Pancreas (tissue), 10 donors: ENCODE results near the gene HDAC10. TPM values are rescaled to one million over a fixed set of nuclear protein-coding genes. Genes with fewer than 3 reads are reported as not detected.
"Not testable (repeated sequence)": the region's sequence is repeated elsewhere in the genome, so short reads cannot be mapped to it uniquely, and the experiment has no call there.

Experiments
- ATAC-seq, 4 donors: fragments of 200-7000 bp; cut with Tn5 transposase; one replicate each; pipeline versions ENCODE4 v1.8.0 to v1.9.1; 2020; ENCODE audit warnings: mild to moderate bottlenecking in 4 of 4, moderate library complexity in 4 of 4
- DNase-seq, 6 donors: peaks; one replicate each; pipeline ENCODE4 v3.0.0-alpha.2; 2020
- FAIRE-seq: peaks from 2 replicates; lab custom pipeline; 2012; peaks lifted over from hg19 to GRCh38; lab: Jason Lieb, UNC
- H3K27ac ChIP-seq, 4 donors: fragments of 200-600 bp; sonication (generic); 1 replicate in 3 of 4; 2 replicates in 1 of 4; pipeline versions ENCODE4 v1.5.0 to v1.8.0; 2020
- H3K27me3 ChIP-seq, 4 donors: fragments of 200-600 bp; one replicate each; pipeline ENCODE4 v1.8.0; 2021
- H3K36me3 ChIP-seq, 3 donors: fragments of 200-600 bp; sonication (generic) in 1 of 3; one replicate each; pipeline versions ENCODE4 v1.5.0 to v1.8.0; 2020 to 2021
- H3K4me1 ChIP-seq, 3 donors: fragments of 200-600 bp; one replicate each; pipeline ENCODE4 v1.8.0; 2021
- H3K4me3 ChIP-seq, 4 donors: fragments of 200-600 bp; sonication (generic) in 2 of 4; one replicate each; pipeline versions ENCODE4 v1.5.0 to v1.8.0; 2020 to 2021
- H3K9me3 ChIP-seq, 4 donors: fragments of 200-600 bp; one replicate each; pipeline ENCODE4 v1.8.0; 2021
- WGBS, 2 donors: extraction: QIAGEN DNeasy Blood & Tissue Kit; methylation state at CpG; one replicate each; pipeline ENCODE4 v1.1.7; 2013; 5-methylcytosine and 5-hydroxymethylcytosine counted together
- intact Hi-C, 3 donors: fragments of 100-400 bp; cut with DNase I; formaldehyde crosslinking; loops; one replicate each; pipeline versions ENCODE4 v1.11.1 to v1.14.2; 2022
- polyA plus RNA-seq, 2 donors: library from polyadenylated mRNA; stranded (reverse); fragments of 200-250 nt; gene quantifications; one replicate each; pipeline ENCODE4 v1.2.3, GENCODE V29; 2013
- total RNA-seq, 6 donors: library from RNA; stranded (reverse); fragmentation: NEBNext Ultra II Directional in 4 of 6; extraction: Animal tissue kit (Norgen Biotek cat#: 25700) in 4 of 6; gene quantifications; one replicate each; pipeline versions ENCODE4 v1.2.1 to v1.2.4, GENCODE V29; 2021 to 2023
- TF ChIP-seq, protein P1 (sequence below), 4 donors: fragments of 200-600 bp; sonication (generic) in 3 of 4; IDR thresholded peaks; one replicate each; pipeline versions ENCODE4 v1.5.0 to v1.8.0; 2021; ENCODE audit warnings: antibody characterized with exemption in 4 of 4
- donor health status: healthy with polysubstance abuse.
- donor health status: DM: no; HTN: no; CAD: no; lungs with moderate emphysema.
- donor health status: DM: no; HTN: no; CAD: no.
- donor health status: control.
- donor health status: control.
- donor health status: Bipolar disorder and iron deficiency.
- donor health status: DM: yes; HTN: yes; CAD: no.
- donor health status: DM: no; HTN: no; CAD: no.
- donor health status: DM: no; HTN: no; CAD: no.
- donor health status: DM: yes; HTN: yes; CAD: no.

HDAC10 gene
- total and polyA plus RNA-seq, 8 donors = 17.0 to 78.3 (median 21.8) TPM

DNA sequence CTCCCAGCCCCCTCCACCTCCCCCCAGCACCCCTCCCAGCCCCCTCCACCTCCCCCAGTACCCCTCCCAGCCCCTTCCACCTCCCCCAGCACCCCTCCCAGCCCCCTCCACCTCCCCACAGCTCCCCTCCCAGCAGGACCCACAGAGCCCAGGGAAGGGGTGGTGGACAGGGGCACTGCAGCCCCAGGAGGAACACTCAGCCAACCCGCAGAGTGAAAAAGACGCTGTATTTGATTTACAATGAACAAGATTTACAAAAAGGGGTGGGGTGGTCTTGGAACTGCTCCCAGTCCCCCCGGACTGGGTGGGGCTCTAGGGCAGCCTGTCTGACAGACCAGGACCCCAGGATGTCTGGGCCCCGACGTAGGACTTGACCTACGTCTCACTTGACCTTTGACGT lies 23.7 kb upstream of the HDAC10 start:
- H3K9me3 ChIP-seq = no peaks in the 10 kb centered on the region
- DNase-seq (no peak), FAIRE-seq (no peak), ATAC-seq (no peak)
- TF ChIP-seq, protein P1, sequence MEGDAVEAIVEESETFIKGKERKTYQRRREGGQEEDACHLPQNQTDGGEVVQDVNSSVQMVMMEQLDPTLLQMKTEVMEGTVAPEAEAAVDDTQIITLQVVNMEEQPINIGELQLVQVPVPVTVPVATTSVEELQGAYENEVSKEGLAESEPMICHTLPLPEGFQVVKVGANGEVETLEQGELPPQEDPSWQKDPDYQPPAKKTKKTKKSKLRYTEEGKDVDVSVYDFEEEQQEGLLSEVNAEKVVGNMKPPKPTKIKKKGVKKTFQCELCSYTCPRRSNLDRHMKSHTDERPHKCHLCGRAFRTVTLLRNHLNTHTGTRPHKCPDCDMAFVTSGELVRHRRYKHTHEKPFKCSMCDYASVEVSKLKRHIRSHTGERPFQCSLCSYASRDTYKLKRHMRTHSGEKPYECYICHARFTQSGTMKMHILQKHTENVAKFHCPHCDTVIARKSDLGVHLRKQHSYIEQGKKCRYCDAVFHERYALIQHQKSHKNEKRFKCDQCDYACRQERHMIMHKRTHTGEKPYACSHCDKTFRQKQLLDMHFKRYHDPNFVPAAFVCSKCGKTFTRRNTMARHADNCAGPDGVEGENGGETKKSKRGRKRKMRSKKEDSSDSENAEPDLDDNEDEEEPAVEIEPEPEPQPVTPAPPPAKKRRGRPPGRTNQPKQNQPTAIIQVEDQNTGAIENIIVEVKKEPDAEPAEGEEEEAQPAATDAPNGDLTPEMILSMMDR (IDR thresholded peaks at IDR 0.05) = no peak
- intact Hi-C loops = loop anchor here in 2 of 3 donors (5.0 to 10.0 kb wide), 2 partner anchors 50 to 68 kb away; partner anchors contain the start of genes DENND6B (in 1 of the 2) and PPP6R2 (in 1 of the 2)
- no peak overlapping the region for H3K4me3 ChIP-seq
- H3K4me1 ChIP-seq = peaks cover 7 to 18% (median 16%) of the 10 kb centered on the region in 3 donors
- no peak overlapping the region for H3K27ac ChIP-seq
- H3K27me3 ChIP-seq = no peaks in the 10 kb centered on the region
- peaks cover 0 to 29% (median 25%) of the 10 kb centered on the region in 3 donors for H3K36me3 ChIP-seq
- WGBS, 2 donors = 72 to 75% methylated on average over 7 of the region's 7 CpGs

DNA sequence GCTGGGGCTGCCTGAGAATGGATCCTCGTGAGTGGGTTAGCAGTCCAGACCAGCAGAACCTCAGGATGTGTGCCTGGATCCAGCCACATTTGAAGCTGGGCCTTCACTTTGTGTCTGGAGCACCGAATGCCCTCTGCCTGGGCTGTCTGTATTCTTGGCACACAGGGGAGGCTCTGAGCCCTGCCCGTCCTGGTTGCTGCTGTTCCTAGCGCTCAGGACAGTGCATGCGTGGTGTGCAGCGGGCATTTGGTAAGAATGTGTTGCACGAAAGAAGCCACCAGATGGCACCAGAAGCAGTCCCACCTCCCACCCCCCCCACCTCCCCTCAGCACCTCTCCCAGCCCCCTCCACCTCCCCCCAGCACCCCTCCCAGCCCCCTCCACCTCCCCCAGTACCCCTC lies 23.2 kb upstream of the HDAC10 start:
- peaks cover 8 to 21% (median 18%) of the 10 kb centered on the region in 3 donors for H3K4me1 ChIP-seq
- intact Hi-C loops = loop anchor here in 1 of 3 donors (10.0 kb wide), 1 partner anchor 50 kb away; the partner anchor contains the start of gene DENND6B
- H3K27me3 ChIP-seq = no peaks in the 10 kb centered on the region
- TF ChIP-seq, protein P1 (IDR thresholded peaks at IDR 0.05) = peak in 1 of 4 donors; percentile 5
- no peak overlapping the region for H3K4me3 ChIP-seq
- DNase-seq (peak in 1 of 6 donors; percentile 63), ATAC-seq (peak in 3 of 4 donors; percentile 29 to 44 (median 40)), FAIRE-seq (no peak)
- 15 to 20% methylated on average over 7 of the region's 7 CpGs for WGBS, 2 donors
- H3K9me3 ChIP-seq = no peaks in the 10 kb centered on the region
- no peak overlapping the region for H3K27ac ChIP-seq
- peaks cover 0 to 25% (median 24%) of the 10 kb centered on the region in 3 donors for H3K36me3 ChIP-seq

DNA sequence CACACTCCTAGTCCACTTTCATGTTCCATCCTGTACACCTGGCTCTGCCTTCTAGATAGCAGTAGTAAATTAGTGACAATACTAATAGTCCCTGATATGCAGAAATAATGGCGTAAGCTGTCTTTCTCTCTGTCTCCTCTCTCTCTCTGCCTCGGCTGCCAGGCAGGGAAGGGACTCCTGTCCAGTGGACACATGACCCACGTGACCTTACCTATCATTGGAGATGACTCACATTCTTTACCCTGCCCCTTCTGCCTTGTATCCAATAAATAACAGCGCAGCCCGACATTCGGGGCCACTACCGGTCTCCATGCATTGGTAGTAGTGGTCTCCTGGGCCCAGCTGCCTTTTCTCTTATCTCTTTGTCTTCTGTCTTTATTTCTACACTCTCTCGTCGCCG lies 22.7 kb upstream of the HDAC10 start:
- not testable (repeated sequence) for DNase-seq, H3K4me3 ChIP-seq, FAIRE-seq, H3K27me3 ChIP-seq, H3K9me3 ChIP-seq, ATAC-seq, H3K27ac ChIP-seq
- H3K36me3 ChIP-seq = peaks cover 0 to 22% (median 19%) of the 10 kb centered on the region in 3 donors
- WGBS, 2 donors = 75 to 76% methylated on average over 10 of the region's 10 CpGs
- peaks cover 13 to 24% (median 23%) of the 10 kb centered on the region in 3 donors for H3K4me1 ChIP-seq
- intact Hi-C loops = loop anchor here in 1 of 3 donors (10.0 kb wide), 1 partner anchor 51 kb away; the partner anchor contains the start of gene DENND6B

DNA sequence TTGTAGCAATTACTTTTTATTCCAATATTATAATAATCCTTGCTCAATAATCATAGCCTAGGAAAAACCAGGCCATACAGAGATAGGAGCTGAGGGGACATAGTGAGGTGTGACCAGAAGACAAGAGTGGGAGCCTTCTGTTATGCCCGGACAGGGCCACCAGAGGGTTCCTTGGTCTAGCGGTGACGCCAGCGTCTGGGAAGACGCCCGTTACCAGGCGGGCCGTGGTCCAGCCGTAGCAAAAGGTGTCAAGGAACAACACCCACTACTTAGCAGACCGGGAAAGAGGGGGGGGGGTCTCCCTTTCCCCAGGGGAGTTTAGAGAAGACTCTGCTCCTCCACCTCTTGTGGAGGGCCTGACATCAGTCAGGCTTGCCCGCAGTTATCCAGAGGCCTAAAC lies 22.3 kb upstream of the HDAC10 start:
- DNase-seq, H3K9me3 ChIP-seq, H3K4me3 ChIP-seq, ATAC-seq, FAIRE-seq, H3K27ac ChIP-seq, H3K27me3 ChIP-seq: not testable (repeated sequence)
- Histone ChIP-seq H3K4me1 (peaks cover 17 to 26% (median 25%) of the 10 kb centered on the region in 3 donors), H3K36me3 (peaks cover 0 to 19% (median 15%) of the 10 kb centered on the region in 3 donors)
- 57 to 61% methylated on average over 11 of the region's 11 CpGs for WGBS, 2 donors
- intact Hi-C loops = loop anchor here in 1 of 3 donors (10.0 kb wide), 1 partner anchor 51 kb away; the partner anchor contains the start of gene DENND6B

DNA sequence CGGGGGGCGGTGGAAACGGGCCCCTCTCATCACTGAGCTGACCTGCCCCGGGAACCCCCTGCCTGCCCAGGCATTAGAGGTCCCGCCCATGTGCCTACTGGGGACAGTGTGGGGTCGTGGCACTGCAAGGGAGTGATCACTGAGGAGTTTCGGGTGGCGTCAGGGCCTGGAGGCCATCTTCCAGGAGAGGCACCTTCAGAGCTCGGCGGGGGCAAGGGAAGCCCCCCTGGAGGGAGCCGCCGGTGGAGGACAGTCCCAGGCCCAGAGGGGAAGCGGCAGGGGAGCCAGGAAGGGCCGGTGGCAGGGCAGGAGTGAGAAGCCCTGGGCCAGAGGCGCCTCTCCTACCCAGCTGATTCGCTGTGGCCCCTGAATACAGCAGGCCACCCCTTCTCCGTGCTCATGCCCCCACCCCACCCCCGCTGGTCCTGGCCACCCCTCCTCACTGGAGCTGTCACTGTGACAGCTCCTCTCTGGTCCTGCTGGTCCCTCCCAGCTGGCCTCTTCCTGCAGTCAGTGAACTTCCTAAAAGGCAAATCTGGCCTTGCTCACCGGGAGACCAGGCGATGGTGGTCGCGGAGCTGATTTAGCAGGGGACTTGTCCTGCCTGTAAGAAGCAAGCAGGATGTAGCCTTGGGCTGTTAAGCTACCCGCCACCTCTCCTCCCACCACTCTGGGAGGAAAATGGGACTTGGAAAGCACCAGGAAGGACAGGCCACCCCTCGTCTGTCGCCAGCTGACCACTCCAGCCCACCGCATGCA lies 21.2 kb upstream of the HDAC10 start:
- no peaks in the 10 kb centered on the region for H3K9me3 ChIP-seq
- 49 to 64% methylated on average over 22 to 26 of the region's 26 CpGs for WGBS, 2 donors

More for the DNA sequence above, 21.2 kb upstream of the HDAC10 start:
- no peak for DNase-seq
- intact Hi-C loops = loop anchor here in 1 of 3 donors (10.0 kb wide), 1 partner anchor 53 kb away; the partner anchor contains the start of gene DENND6B
- Histone ChIP-seq H3K36me3 (peaks cover 0 to 12% (median 7%) of the 10 kb centered on the region in 3 donors), H3K27me3 (no peaks in the 10 kb centered on the region), H3K4me3 (peak overlapping the region in 1 of 4 donors; percentile 49), H3K4me1 (peaks cover 23 to 30% (median 27%) of the 10 kb centered on the region in 3 donors), H3K27ac (no peak overlapping the region)
- TF ChIP-seq, protein P1 (IDR thresholded peaks at IDR 0.05) = no peak
- ATAC-seq = no peak
- no peak for FAIRE-seq
